ENCODE results near the gene GABRA1.

GABRA1 gene

DNA sequence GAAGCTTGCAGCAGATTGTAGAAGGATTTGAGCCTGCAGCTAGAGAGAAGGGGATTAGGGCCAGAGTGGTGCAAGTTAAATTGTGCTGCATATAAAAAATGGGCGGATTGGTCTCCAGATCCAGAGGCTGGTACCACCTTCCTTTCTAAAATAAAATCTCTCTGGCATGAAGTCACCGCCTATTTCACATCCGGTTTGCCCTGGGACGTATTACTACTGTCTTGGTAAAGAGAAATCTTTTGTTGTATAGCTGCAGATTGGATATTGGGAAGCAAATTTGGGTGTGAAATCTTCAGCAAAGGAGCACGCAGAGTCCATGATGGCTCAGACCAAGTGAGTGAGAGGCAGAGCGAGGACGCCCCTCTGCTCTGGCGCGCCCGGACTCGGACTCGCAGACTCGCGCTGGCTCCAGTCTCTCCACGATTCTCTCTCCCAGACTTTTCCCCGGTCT, at the start of gene GABRA1:
Gene GABRA1, plus strand, starts transcription at position 180 of the 451 bp plus-strand sequence. CDS start 2,691 bp downstream, outside the sequence.
- peak; percentile 1 for DNase-seq

DNA sequence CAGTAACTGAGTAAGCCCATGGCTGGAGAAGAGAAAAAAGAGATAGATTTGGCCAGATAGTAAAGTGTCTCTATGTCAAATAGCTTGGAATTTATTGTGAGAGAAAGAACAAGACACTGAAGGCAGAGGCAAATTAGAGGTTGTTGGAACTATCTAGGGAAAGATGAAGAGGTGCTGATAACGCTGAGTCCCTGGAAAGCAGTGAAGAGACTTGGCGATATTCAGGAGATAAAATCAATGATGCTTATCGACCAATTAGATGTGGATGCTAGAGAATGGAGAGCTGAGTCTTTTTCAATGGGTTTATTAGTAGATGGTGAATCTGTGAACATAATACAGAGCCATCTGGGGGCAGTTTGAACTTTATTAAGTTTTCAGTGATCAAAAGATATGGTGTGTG, 48.6 kb upstream of the GABRA1 start:
- DNase-seq: no peak

DNA sequence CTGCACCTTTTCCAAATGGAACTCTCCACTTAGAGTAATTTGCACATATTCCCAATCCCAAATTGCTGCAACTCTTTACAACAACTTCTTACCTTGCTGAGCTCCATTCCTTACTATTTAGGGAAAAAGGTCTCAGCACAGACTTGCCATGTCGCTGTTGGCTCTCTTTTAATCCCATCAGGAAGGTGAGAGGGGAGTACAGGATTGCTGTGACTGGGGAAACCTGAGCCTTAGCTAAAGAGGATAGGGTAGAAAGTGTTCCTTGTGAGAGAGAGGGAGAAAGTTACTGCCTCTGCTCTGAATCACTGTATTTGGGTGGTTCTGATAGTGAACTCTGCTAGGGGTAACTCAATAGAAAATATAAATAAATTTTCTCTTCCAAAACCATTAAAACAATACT, 43.7 kb upstream of the GABRA1 start:
- no peak for DNase-seq

- DNase-seq: no peak
Measured at GRCh38 chr5:161846746-161847145, 1.2 kb upstream of the GABRA1 start.

DNA sequence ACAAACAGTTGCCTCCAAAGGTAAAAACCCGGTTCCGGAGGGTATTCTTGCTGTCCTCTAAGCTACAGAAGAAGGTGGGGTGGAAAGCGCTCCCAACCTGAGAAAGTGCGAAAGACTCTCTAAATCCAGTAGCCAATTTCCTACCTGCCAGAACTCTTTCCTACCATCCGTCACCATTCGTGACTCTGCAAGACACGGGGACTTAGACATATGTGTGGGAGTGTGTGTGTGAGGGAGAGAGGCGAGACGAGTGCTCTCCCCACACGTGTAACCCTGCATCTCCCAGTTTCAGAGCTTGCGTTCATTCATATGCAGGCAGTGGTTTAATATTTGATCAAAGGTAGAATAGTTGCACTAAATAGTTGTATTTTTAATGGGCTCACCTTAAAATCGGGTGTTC, 473 bp upstream of the GABRA1 start:
- no peak for DNase-seq

DNA sequence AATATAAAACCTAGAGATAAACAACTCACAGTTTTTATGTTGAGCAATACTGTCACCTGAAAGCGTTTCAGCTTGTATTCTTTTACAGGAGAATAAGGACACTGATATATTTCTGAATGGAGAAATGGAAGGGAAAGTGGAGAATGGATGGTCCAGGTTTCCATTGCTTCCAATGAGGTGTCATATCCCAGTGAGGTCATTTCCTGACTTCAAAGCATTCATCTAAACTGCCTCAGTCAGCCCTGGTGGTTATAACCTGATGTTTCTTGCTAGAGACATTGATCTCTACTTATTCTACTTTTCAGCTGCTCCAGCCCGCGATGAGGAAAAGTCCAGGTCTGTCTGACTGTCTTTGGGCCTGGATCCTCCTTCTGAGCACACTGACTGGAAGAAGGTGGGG, 2.6 kb downstream of the GABRA1 start:
- DNase-seq: no peak

- no peak for DNase-seq
Measured at GRCh38 chr5:161851691-161852299, 3.9 kb downstream of the GABRA1 start.

GRCh38 chr5:161857358-161857757, 9.4 kb downstream of the GABRA1 start:
- DNase-seq: no peak

- DNase-seq: no peak
Measured at GRCh38 chr5:161863259-161863658, 15.3 kb downstream of the GABRA1 start.

- no peak for DNase-seq
Measured at GRCh38 chr5:161863811-161864210, 15.9 kb downstream of the GABRA1 start.

GRCh38 chr5:161865510-161865909, 17.6 kb downstream of the GABRA1 start:
- no peak for DNase-seq

DNA sequence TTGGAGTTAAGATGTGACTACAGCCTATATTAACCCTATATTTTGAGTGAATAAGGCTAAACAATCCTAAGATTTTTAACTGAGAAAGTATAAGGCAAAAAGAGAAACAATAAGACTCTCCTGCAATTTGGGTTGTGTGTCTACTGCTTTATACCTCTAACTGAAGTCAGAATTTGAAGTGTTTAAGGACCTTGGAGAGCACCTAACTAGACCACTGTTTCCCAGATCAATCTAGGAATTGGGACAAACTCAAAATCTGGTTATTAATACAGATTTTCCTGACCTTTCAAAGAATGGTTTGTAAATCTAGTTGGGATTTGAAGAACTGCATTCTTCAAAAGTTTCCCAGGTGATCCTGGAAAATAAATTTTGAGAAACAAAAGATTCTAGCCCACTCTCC, 42.1 kb downstream of the GABRA1 start:
- no peak for DNase-seq

- DNase-seq: no peak
Measured at GRCh38 chr5:161895514-161895913, 47.6 kb downstream of the GABRA1 start.

DNA sequence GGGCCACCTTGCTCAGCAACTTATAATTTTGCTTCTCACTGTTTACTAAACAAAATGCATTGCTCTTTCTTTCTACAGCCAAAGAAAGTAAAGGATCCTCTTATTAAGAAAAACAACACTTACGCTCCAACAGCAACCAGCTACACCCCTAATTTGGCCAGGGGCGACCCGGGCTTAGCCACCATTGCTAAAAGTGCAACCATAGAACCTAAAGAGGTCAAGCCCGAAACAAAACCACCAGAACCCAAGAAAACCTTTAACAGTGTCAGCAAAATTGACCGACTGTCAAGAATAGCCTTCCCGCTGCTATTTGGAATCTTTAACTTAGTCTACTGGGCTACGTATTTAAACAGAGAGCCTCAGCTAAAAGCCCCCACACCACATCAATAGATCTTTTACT, 49.1 kb downstream of the GABRA1 start:
- no peak for DNase-seq

DNA sequence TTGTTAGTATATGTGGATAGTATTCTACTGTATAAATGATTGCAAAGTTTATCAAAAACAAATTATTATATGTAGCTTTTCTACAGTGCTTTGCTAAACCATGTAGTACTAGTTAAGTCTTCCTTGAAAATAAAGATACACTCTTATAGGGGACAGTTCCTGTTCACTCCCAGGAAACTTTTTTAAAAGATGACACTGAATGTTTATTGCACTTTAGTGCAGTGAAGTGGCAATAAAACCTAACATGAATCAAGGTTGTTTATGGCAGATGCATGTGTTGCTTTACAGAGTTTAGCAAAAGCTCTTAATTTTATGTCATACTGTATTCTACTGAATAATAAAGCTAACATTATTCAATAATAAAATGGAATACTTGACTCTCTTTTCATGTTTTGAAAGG, 51.7 kb downstream of the GABRA1 start:
- DNase-seq: no peak

- no peak for DNase-seq
Measured at GRCh38 chr5:161900981-161901380, 53.1 kb downstream of the GABRA1 start.

DNA sequence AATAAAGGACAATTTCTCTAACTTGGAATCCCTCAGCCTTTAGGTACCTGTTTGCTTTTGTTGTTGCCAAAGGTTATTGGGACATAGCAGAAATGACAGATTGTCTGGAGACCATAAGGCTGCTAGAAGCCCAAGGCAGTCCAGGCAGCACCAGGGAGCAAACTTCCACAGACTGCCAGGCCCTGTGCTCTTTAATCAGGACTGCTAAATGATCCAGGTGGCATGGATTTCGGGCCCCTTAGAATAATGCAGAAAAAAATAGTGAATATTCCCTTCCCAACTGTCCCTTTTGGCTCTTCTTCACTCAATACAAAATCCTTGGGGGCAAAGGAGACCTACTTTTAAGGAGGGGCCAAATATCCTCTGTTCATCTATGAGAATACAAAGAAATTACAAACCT, 73.9 kb downstream of the GABRA1 start:
- DNase-seq: no peak

DNA sequence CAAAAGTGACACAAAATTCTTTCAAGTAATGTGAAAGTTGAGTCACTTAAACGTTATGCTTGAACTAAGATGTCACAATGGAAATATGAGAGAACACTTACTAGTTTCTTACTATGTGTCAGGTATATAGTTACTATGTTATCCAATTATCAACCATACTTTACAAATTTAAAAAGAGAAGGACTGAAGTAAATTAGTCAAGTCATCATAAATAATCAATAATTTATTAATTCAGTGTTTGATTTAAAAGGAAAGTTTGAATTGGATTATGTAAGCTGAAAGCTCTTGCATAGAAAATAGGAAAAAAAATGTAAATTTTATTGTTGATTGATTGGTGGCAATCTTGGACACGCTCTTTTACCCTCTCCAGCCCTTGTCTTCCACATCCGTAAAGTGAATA, 76.3 kb downstream of the GABRA1 start:
- no peak for DNase-seq

- DNase-seq: no peak
Measured at GRCh38 chr5:161925960-161926359, 78.0 kb downstream of the GABRA1 start.

- DNase-seq: no peak
Measured at GRCh38 chr5:161934486-161934885, 86.6 kb downstream of the GABRA1 start.

GRCh38 chr5:161944974-161945373, 97.1 kb downstream of the GABRA1 start:
- no peak for DNase-seq

GRCh38 chr5:161946911-161947310, 99.0 kb downstream of the GABRA1 start:
- no peak for DNase-seq

Measured in NCI-H345 (cell line).